Hepatocyte (in vitro differentiated cells): Measurements from ENCODE around the gene FARP1. TPM values are rescaled to one million over a fixed set of nuclear protein-coding genes. Genes with fewer than 3 reads are reported as not detected.

Experiments
- DNase-seq: peaks from one replicate; pipeline ENCODE4 v3.0.0-alpha.2; 2016; ENCODE audit warnings: low spot score
- H2AFZ ChIP-seq: fragments of 200-600 bp; sonication (generic); 2 replicates; pipeline ENCODE4 v1.6.0; 2016; ENCODE audit warnings: antibody characterized with exemption, mild to moderate bottlenecking
- H3K27ac ChIP-seq: fragments of 200-600 bp; sonication (generic); 2 replicates; pipeline ENCODE4 v1.5.1; 2016; ENCODE audit warnings: mild to moderate bottlenecking
- H3K27me3 ChIP-seq: fragments of 200-600 bp; sonication (generic); 2 replicates; pipeline ENCODE4 v1.6.1; 2016
- H3K36me3 ChIP-seq: fragments of 200-600 bp; sonication (generic); replicated peaks from 2 replicates; pipeline ENCODE4 v1.5.1; 2016; ENCODE audit warnings: low read depth; ENCODE audit not compliant: insufficient read depth
- H3K4me1 ChIP-seq: fragments of 200-600 bp; sonication (generic); 2 replicates; pipeline ENCODE4 v1.5.1; 2016; ENCODE audit warnings: mild to moderate bottlenecking, moderate library complexity; ENCODE audit not compliant: insufficient read depth
- H3K4me2 ChIP-seq: fragments of 200-600 bp; sonication (generic); 2 replicates; pipeline ENCODE4 v1.6.0; 2016
- H3K4me3 ChIP-seq: fragments of 200-600 bp; sonication (generic); 2 replicates; pipeline ENCODE4 v1.5.1; 2016; ENCODE audit warnings: mild to moderate bottlenecking
- H3K79me2 ChIP-seq: fragments of 200-600 bp; sonication (generic); 2 replicates; pipeline ENCODE4 v1.6.0; 2017; ENCODE audit warnings: mild to moderate bottlenecking
- H3K9me2 ChIP-seq: fragments of 200-600 bp; sonication (generic); replicated peaks from 2 replicates; pipeline ENCODE4 v1.6.0; 2017; ENCODE audit warnings: mild to moderate bottlenecking; ENCODE audit not compliant: insufficient read depth
- H3K9me3 ChIP-seq: fragments of 200-600 bp; sonication (generic); 2 replicates; pipeline ENCODE4 v1.5.1; 2016; ENCODE audit warnings: low read depth, mild to moderate bottlenecking
- H4K20me1 ChIP-seq: fragments of 200-600 bp; sonication (generic); 2 replicates; pipeline ENCODE4 v1.6.0; 2016; ENCODE audit warnings: mild to moderate bottlenecking; ENCODE audit not compliant: insufficient read depth, poor library complexity, severe bottlenecking
- CTCF ChIP-seq: fragments of 200-600 bp; sonication (generic); IDR thresholded peaks from 2 replicates; pipeline ENCODE4 v1.5.1; 2016; ENCODE audit warnings: antibody characterized with exemption, mild to moderate bottlenecking; ENCODE audit not compliant: poor library complexity
- EZH2 ChIP-seq: fragments of 200-600 bp; sonication (generic); IDR thresholded peaks from 2 replicates; pipeline ENCODE4 v1.6.1; 2016; ENCODE audit warnings: antibody characterized with exemption, mild to moderate bottlenecking, borderline replicate concordance
- EZH2phosphoT487 ChIP-seq: fragments of 200-600 bp; sonication (generic); IDR thresholded peaks from one replicate; pipeline ENCODE4 v1.6.1; 2018; ENCODE audit warnings: antibody characterized with exemption, mild to moderate bottlenecking, low read depth, moderate library complexity; ENCODE audit not compliant: unreplicated experiment, severe bottlenecking
- WGBS: methylation state at CpG from one replicate; pipeline ENCODE4 v1.1.6; 2016; ENCODE audit warnings: low lambda C conversion rate; ENCODE audit errors: missing lambda C conversion rate; 5-methylcytosine and 5-hydroxymethylcytosine counted together
- polyA plus RNA-seq: library from polyadenylated mRNA; unstranded; fragments of >200 nt; fragmentation: Nextera tagmentation; extraction: Ambion mirVana; gene quantifications from 2 replicates; pipeline ENCODE4 v1.2.1, GENCODE V29; 2016
- total RNA-seq: library from RNA; depleted of rRNA; stranded (reverse); fragments of >200 nt; gene quantifications from 2 replicates; pipeline ENCODE4 v1.2.3, GENCODE V29; 2014

FARP1 gene
- total and polyA plus RNA-seq, 2 experiments from 2014 or later: 35.5 to 68.7 TPM

GRCh38 chr13:98181111-98181815 lies 38.4 kb downstream of the FARP1 start:
- no peak for DNase-seq
- no peaks in the 10 kb centered on the region for H3K4me1 ChIP-seq
- no peak overlapping the region for H3K27ac ChIP-seq
- H3K4me2 ChIP-seq: no peak overlapping the region
- H3K9me2 ChIP-seq: no peaks in the 10 kb centered on the region
- no peak overlapping the region for H3K4me3 ChIP-seq
- no peak overlapping the region for H2AFZ ChIP-seq
- no peaks in the 10 kb centered on the region for H3K36me3 ChIP-seq
- H4K20me1 ChIP-seq: peaks cover 5% of the 10 kb centered on the region
- WGBS: 92% methylated on average over 7 of the region's 7 CpGs
- no peaks in the 10 kb centered on the region for H3K27me3 ChIP-seq
- peaks cover 99% of the 10 kb centered on the region for H3K79me2 ChIP-seq
- H3K9me3 ChIP-seq: no peaks in the 10 kb centered on the region
- TF ChIP-seq CTCF: no peak
- no peak for TF ChIP-seq EZH2phosphoT487
- TF ChIP-seq EZH2: no peak

GRCh38 chr13:98182153-98182552 lies 39.3 kb downstream of the FARP1 start:
- no peaks in the 10 kb centered on the region for H3K4me1 ChIP-seq
- H3K27ac ChIP-seq: no peak overlapping the region
- H3K36me3 ChIP-seq: no peaks in the 10 kb centered on the region
- no peaks in the 10 kb centered on the region for H3K27me3 ChIP-seq
- 99% methylated on average over 4 of the region's 4 CpGs for WGBS
- H3K4me3 ChIP-seq: no peak overlapping the region
- no peak overlapping the region for H2AFZ ChIP-seq
- no peak for TF ChIP-seq EZH2phosphoT487
- no peak for TF ChIP-seq CTCF
- no peak for TF ChIP-seq EZH2
- H3K9me2 ChIP-seq: no peaks in the 10 kb centered on the region
- DNase-seq: no peak
- peaks cover 98% of the 10 kb centered on the region for H3K79me2 ChIP-seq
- H3K4me2 ChIP-seq: no peak overlapping the region
- H4K20me1 ChIP-seq: peaks cover 7% of the 10 kb centered on the region
- no peaks in the 10 kb centered on the region for H3K9me3 ChIP-seq

- Histone ChIP-seq H3K27me3 (no peaks in the 10 kb centered on the region), H3K9me2 (no peaks in the 10 kb centered on the region), H4K20me1 (peaks cover 11% of the 10 kb centered on the region), H3K4me2 (no peak overlapping the region), H3K4me3 (no peak overlapping the region), H3K36me3 (no peaks in the 10 kb centered on the region), H3K27ac (no peak overlapping the region), H2AFZ (no peak overlapping the region), H3K79me2 (peaks cover 98% of the 10 kb centered on the region), H3K4me1 (no peaks in the 10 kb centered on the region), H3K9me3 (no peaks in the 10 kb centered on the region)
- TF ChIP-seq EZH2phosphoT487 (no peak), CTCF (no peak), EZH2 (no peak)
- WGBS: 98% methylated on average over 3 of the region's 3 CpGs
- DNase-seq: no peak
Observed at GRCh38 chr13:98182589-98182988, 39.7 kb downstream of the FARP1 start.
